ENCODE measurements around the gene DSE.

DNA sequence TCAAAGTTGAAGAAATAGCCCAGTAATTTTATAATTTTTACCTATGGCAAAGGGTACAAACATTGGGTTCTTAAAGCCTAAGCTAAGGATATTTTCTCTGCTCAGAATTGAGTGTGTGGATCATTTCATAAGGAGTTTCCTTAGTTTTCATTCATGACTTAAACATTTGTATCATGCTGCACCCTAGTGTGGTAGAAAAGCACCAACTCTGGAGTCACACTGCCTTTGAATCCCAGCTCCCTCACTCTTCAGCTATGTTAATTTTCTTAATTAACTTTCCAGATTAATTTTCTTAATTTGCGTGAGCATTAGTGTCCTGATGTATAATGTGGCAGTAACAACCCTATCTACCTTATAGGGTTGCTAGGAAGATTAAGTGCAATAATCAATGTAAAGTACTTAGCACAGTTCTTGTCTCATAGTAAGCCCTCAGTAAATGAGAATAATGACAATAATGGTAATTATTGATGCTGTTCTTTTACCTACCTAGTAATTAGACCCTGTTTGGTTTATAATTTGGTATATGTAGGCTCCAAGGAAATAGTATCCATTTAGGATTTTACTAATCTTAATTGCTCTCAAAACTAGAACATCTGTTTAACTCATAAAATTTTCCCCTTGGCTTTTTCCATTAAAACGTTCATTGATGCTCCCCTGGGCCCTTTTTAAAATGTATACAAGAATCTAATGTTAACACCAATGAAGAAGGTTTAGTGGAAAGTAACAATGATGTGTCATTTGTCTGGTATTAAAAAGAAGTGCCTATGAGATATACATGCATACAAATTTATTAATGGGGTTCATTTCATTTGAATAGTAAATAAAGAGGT, 31.6 kb downstream of the DSE start:
- TF ChIP-seq, protein P1, sequence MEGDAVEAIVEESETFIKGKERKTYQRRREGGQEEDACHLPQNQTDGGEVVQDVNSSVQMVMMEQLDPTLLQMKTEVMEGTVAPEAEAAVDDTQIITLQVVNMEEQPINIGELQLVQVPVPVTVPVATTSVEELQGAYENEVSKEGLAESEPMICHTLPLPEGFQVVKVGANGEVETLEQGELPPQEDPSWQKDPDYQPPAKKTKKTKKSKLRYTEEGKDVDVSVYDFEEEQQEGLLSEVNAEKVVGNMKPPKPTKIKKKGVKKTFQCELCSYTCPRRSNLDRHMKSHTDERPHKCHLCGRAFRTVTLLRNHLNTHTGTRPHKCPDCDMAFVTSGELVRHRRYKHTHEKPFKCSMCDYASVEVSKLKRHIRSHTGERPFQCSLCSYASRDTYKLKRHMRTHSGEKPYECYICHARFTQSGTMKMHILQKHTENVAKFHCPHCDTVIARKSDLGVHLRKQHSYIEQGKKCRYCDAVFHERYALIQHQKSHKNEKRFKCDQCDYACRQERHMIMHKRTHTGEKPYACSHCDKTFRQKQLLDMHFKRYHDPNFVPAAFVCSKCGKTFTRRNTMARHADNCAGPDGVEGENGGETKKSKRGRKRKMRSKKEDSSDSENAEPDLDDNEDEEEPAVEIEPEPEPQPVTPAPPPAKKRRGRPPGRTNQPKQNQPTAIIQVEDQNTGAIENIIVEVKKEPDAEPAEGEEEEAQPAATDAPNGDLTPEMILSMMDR (conservative IDR thresholded peaks at IDR 0.05): no peak
- TF ChIP-seq ZFX (IDR thresholded peaks at IDR 0.05): no peak

All from C4-2B (cell line).